Measurements from ENCODE around the gene ITGBL1.
"Not testable (repeated sequence)": the region's sequence is repeated elsewhere in the genome, so short reads cannot be mapped to it uniquely, and the experiment has no call there.

The ITGBL1 gene

GRCh38 chr13:101514695-101515275 is 62.3 kb downstream of the ITGBL1 start:
- peak; percentile 60 for DNase-seq

GRCh38 chr13:101515504-101515903 is 63.0 kb downstream of the ITGBL1 start:
- DNase-seq, result no peak

GRCh38 chr13:101516262-101516661 is 63.8 kb downstream of the ITGBL1 start:
- DNase-seq, result no peak

- no peak for DNase-seq
Observed at GRCh38 chr13:101520672-101521071, 68.2 kb downstream of the ITGBL1 start.

GRCh38 chr13:101521371-101521770 is 68.9 kb downstream of the ITGBL1 start:
- no peak for DNase-seq

- no peak for DNase-seq
Observed at GRCh38 chr13:101522607-101523006, 70.1 kb downstream of the ITGBL1 start.

GRCh38 chr13:101523154-101524131 is 71.0 kb downstream of the ITGBL1 start:
- DNase-seq, result no peak

- DNase-seq, result no peak
Observed at GRCh38 chr13:101527130-101527529, 74.7 kb downstream of the ITGBL1 start.

- DNase-seq, result no peak
Observed at GRCh38 chr13:101529422-101529821, 76.9 kb downstream of the ITGBL1 start.

GRCh38 chr13:101530293-101530692 is 77.8 kb downstream of the ITGBL1 start:
- no peak for DNase-seq

- DNase-seq, result no peak
Observed at GRCh38 chr13:101535192-101535746, 82.8 kb downstream of the ITGBL1 start.

GRCh38 chr13:101536079-101536478 is 83.6 kb downstream of the ITGBL1 start:
- no peak for DNase-seq

GRCh38 chr13:101544544-101544943 is 92.1 kb downstream of the ITGBL1 start:
- not testable (repeated sequence) for DNase-seq

GRCh38 chr13:101544979-101545378 is 92.5 kb downstream of the ITGBL1 start:
- no peak for DNase-seq

- no peak for DNase-seq
Observed at GRCh38 chr13:101545521-101545920, 93.0 kb downstream of the ITGBL1 start.

GRCh38 chr13:101552286-101552685 is 99.8 kb downstream of the ITGBL1 start:
- no peak for DNase-seq

GRCh38 chr13:101552786-101553185 is 100.3 kb downstream of the ITGBL1 start:
- no peak for DNase-seq

GRCh38 chr13:101554420-101555125 is 102.1 kb downstream of the ITGBL1 start:
- no peak for DNase-seq

GRCh38 chr13:101555610-101556009 is 103.1 kb downstream of the ITGBL1 start:
- DNase-seq, result no peak

GRCh38 chr13:101556676-101557123 is 104.2 kb downstream of the ITGBL1 start:
- no peak for DNase-seq

- DNase-seq, result no peak
Observed at GRCh38 chr13:101565317-101565716, 112.8 kb downstream of the ITGBL1 start.

- no peak for DNase-seq
Observed at GRCh38 chr13:101567841-101568240, 115.4 kb downstream of the ITGBL1 start.

GRCh38 chr13:101569807-101570206 is 117.3 kb downstream of the ITGBL1 start:
- no peak for DNase-seq

Data from DMS53 (cell line).